Inflammatory macrophage treated with lipopolysaccharide for 4 hours (primary cell): ENCODE measurements around the gene FKRP.
"Not testable (repeated sequence)": the region's sequence is repeated elsewhere in the genome, so short reads cannot be mapped to it uniquely, and the experiment has no call there.

Experiments
- DNase-seq: peaks from one replicate; pipeline ENCODE4 v3.0.0-alpha.2; 2020

Gene FKRP

GRCh38 chr19:46786236-46787039 lies 40.6 kb downstream of the FKRP start:
- DNase-seq = peak; percentile 86

GRCh38 chr19:46787040-46787330 lies 41.1 kb downstream of the FKRP start:
- no peak for DNase-seq

DNA sequence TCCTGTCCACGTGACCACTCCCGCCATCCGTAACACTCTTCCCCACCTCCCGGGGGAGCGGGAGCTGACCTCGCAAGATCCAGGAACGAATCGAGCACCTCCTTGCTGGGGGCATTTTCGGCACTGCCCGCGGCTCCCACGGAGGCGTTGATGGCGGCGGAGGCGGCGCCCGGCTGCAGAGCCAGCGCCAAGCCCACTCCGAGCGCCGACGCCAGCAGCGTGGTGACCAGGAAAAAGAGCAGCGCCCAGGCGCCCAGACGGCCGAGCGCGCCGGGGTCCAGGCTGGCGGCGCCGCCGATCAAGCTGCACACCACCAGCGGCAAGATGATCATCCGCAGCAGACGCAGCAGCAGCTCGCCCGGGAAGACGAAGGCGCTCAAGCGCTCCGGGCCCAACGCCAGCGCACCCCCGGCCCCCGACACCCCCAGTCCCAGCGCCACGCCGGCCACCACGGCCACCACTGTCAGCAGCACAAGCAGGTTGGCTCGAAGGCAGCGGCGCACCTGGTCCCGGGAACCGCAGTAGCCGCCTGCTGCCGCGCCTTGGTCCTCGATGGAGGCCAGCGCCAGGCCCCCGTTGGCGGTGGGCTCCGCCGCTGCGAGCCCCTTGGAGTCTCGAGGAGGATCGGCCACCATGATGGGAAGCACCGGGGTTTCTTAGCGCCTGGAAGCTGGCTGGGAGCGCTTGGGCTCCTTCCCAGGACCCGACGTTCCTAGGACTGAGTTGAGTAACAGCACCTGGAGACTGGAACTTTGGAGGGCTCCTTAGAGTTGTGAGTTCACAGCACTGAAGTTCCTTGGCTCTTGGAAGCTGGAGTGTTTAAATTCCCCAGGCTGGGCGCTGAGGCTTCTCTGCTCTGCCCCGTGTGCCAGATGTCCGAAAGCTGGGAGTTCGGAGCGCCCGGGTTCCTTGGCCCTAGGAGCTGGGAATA lies 41.7 kb downstream of the FKRP start:
- DNase-seq = peak; percentile 39

- DNase-seq = peak; percentile 96
These were observed 42.6 kb downstream of the FKRP start, which contains the start of gene SLC1A5 for GRCh38 chr19:46788262-46788967. TSS of gene SLC1A5 (minus strand) at chr19:46788594. CDS start at chr19:46787965, 629 bp downstream.

GRCh38 chr19:46788968-46789338 lies 43.1 kb downstream of the FKRP start:
- DNase-seq = no peak

- DNase-seq = no peak
These were observed 43.5 kb downstream of the FKRP start for GRCh38 chr19:46789371-46789770.

- peak; percentile 13 for DNase-seq
These were observed 46.1 kb downstream of the FKRP start for GRCh38 chr19:46791944-46792343.

DNA sequence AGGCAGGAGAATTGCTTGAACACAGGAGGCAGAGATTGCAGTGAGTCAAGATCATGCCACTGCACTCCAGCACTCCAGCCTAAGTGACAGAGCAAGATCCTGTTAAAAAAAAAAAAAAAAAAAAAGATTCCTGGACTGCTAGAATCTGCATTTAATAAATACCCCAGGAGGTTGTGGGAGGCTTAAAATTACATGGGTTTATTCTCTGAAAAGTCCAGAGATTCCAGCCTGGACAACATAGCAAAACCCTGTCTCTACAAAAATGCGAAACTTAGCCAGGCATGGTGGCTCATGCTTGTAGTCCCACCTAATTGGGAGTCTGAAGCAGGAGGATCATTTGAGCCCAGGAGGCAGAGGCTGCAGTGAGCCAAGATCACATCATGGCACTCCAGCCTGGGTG lies 52.0 kb downstream of the FKRP start:
- DNase-seq = no peak

DNA sequence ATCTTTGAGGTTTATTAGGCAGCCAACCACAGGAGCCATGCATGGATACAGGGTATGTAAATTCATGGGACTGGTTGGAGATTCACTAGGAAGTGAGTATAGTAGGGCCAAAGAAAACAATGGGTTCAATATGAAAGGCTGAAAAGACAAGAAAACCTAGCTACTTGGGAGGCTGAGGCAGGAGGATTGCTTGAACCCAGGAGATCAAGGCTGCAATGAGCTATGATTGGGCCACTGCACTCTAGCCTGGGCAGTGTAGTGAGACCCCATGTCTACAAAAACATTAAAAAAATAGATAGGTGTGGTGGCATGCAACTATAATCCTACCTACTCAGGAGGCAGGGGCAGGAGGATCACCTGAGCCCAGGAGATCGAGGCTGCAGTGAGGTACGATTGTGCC lies 52.9 kb downstream of the FKRP start:
- DNase-seq = no peak

DNA sequence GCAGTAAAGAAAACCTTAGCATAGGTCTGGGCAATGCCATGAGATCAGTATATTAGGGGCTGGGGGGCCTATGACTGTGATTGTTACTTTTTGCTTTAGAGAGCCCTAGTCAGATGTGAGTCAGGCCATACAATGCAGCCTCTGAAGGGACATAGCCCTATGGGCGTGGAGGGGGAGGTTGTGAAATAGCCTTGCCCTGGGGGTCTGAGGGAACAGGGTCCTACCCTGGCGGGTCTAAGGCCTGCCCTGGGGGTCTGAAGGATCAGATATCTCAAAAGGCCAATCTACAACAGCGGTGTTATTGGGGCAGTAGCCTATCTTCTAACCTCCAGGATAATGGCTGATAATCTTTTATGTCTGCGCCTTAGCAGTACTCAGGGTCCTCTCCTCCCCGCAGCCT lies 56.3 kb downstream of the FKRP start:
- no peak for DNase-seq

DNA sequence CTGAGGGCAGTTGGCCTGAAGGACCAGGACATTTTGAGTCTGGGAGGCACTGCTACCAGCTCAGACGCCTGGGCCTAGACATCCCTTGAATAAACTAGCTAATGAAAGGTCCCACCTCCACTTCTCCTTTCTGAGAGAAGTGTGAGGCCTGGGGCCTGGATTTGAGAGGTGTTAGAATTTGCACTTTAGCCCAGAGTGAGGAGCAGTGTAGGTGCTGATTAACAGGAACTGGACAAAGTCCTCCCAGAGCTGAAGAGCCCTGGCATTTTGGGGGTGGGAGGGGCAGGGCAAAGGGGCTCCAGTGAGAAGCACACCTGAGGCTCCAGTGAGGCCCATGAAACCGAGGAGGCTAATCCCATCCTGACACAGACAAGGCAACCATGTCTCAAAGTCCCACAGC lies 57.7 kb downstream of the FKRP start:
- no peak for DNase-seq

DNA sequence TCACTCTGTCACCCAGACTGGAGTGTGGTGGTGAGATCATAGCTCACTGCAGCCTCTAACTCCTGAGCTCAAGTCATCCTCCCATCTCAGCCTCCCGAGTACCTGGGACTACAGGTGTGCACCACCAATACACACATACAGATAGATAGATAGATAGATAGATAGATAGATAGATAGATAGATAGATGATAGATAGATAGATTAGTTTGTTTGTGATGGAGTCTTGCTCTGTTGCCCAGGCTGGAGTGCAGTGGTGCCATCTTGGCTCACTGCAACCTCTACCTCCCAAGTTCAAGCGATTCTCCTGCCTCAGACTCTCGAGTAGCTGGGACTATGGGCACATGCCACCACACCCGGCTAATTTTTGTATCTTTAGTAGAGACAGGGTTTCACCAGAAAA lies 58.6 kb downstream of the FKRP start:
- DNase-seq = not testable (repeated sequence)

DNA sequence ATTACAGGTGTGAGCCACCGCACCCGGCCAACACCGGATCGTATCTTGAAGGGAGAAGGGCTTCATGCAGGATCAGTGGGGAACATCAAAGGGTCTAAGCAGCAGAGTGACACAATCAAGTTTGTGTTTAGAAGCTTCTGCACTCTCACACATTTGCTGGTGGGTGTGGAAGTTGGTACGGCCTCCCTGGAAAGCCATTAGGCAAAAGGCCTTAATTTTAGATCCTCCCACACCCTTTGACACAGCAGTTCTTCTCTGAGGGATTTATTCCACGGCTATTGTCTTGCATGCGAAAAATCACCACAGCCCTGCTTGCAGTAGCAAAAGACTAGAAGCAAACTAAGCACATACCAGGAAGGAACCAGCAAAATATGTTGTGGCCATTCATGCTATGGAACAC lies 60.8 kb downstream of the FKRP start:
- DNase-seq = peak; percentile 70
